H9 (cell line): ENCODE measurements around the gene POLD3. TPM values are rescaled to one million over a fixed set of nuclear protein-coding genes. Genes with fewer than 3 reads are reported as not detected.

Experiments
- DNase-seq: peaks from one replicate; pipeline ENCODE4 v3.0.0-alpha.2; 2017
- H2AFZ ChIP-seq: one replicate; pipeline ENCODE4 v1.6.1; 2013; ENCODE audit warnings: mild to moderate bottlenecking, low read length, control low read depth, moderate library complexity
- H2AK5ac ChIP-seq: 2 replicates; pipeline ENCODE4 v1.6.1; 2013; ENCODE audit warnings: low read length, control low read depth, mixed read lengths; ENCODE audit not compliant: insufficient read length
- H2BK120ac ChIP-seq: one replicate; pipeline ENCODE4 v1.6.1; 2013; ENCODE audit warnings: low read depth, mild to moderate bottlenecking, low read length, control low read depth, inconsistent platforms; ENCODE audit not compliant: poor library complexity, severe bottlenecking
- H2BK12ac ChIP-seq: 2 replicates; pipeline ENCODE4 v1.6.1; 2013; ENCODE audit warnings: low read length, control low read depth, mixed read lengths, low read depth; ENCODE audit not compliant: insufficient read length
- H2BK15ac ChIP-seq: 2 replicates; pipeline ENCODE4 v1.6.1; 2013; ENCODE audit warnings: low read depth, low read length, control low read depth
- H2BK20ac ChIP-seq: one replicate; pipeline ENCODE4 v1.6.1; 2013; ENCODE audit warnings: low read depth, mild to moderate bottlenecking, low read length, control low read depth, inconsistent platforms; ENCODE audit not compliant: poor library complexity, severe bottlenecking
- H2BK5ac ChIP-seq: 2 replicates; pipeline ENCODE4 v1.6.1; 2013; ENCODE audit warnings: low read length, control low read depth, mixed read lengths; ENCODE audit not compliant: insufficient read length
- H3K14ac ChIP-seq: 2 replicates; pipeline ENCODE4 v1.6.1; 2013; ENCODE audit warnings: low read length, control low read depth; ENCODE audit not compliant: insufficient read depth
- H3K18ac ChIP-seq: 2 replicates; pipeline ENCODE4 v1.6.1; 2013; ENCODE audit warnings: low read depth, mild to moderate bottlenecking, mixed read lengths, low read length, control low read depth; ENCODE audit not compliant: insufficient read length
- H3K23ac ChIP-seq: 2 replicates; pipeline ENCODE4 v1.6.1; 2013; ENCODE audit warnings: low read length, control low read depth, mixed read lengths, low read depth; ENCODE audit not compliant: insufficient read length
- H3K23me2 ChIP-seq: 2 replicates; pipeline ENCODE4 v1.6.1; 2013; ENCODE audit warnings: low read depth, mild to moderate bottlenecking, mixed read lengths, low read length, control low read depth; ENCODE audit not compliant: insufficient read length, poor library complexity, severe bottlenecking
- H3K27ac ChIP-seq: 2 replicates; pipeline ENCODE4 v1.5.1; 2013; ENCODE audit warnings: low read length, control low read depth, mixed read lengths, low read depth; ENCODE audit not compliant: insufficient read length
- H3K27me3 ChIP-seq: 2 replicates; pipeline ENCODE4 v1.6.1; 2013; ENCODE audit warnings: low read length, control low read depth, inconsistent platforms; ENCODE audit not compliant: insufficient read depth
- H3K4ac ChIP-seq: 2 replicates; pipeline ENCODE4 v1.6.1; 2013; ENCODE audit warnings: low read depth, mild to moderate bottlenecking, control low read depth, inconsistent platforms, low read length, moderate library complexity
- H3K4me1 ChIP-seq: 2 replicates; pipeline ENCODE4 v1.6.1; 2013; ENCODE audit warnings: low read length, control low read depth, inconsistent platforms; ENCODE audit not compliant: insufficient read depth
- H3K4me2 ChIP-seq: 2 replicates; pipeline ENCODE4 v1.6.1; 2013; ENCODE audit warnings: low read length, control low read depth, mixed read lengths; ENCODE audit not compliant: insufficient read length, insufficient read depth
- H3K56ac ChIP-seq: 2 replicates; pipeline ENCODE4 v1.6.1; 2013; ENCODE audit warnings: low read depth, mild to moderate bottlenecking, mixed read lengths, low read length, control low read depth; ENCODE audit not compliant: insufficient read length
- H3K79me1 ChIP-seq: 2 replicates; pipeline ENCODE4 v1.6.1; 2013; ENCODE audit warnings: low read depth, mild to moderate bottlenecking, moderate library complexity, low read length, control low read depth, inconsistent platforms; ENCODE audit not compliant: insufficient read depth, poor library complexity, severe bottlenecking
- H3K79me2 ChIP-seq: 2 replicates; pipeline ENCODE4 v1.6.1; 2013; ENCODE audit warnings: low read length, control low read depth, inconsistent platforms; ENCODE audit not compliant: insufficient read depth
- H3K9ac ChIP-seq: 2 replicates; pipeline ENCODE4 v1.6.1; 2013; ENCODE audit warnings: low read length, control low read depth, mixed read lengths; ENCODE audit not compliant: insufficient read length; ENCODE audit errors: extremely low read depth
- H3K9me3 ChIP-seq: one replicate; pipeline ENCODE4 v1.6.1; 2013; ENCODE audit warnings: low read depth, low read length, inconsistent platforms; ENCODE audit not compliant: control insufficient read depth
- H3T11ph ChIP-seq: one replicate; pipeline ENCODE4 v1.6.1; 2013; ENCODE audit warnings: mild to moderate bottlenecking, low read length, control low read depth, inconsistent platforms
- H4K20me1 ChIP-seq: one replicate; pipeline ENCODE4 v1.6.1; 2013; ENCODE audit not compliant: control insufficient read depth, insufficient read length, insufficient read depth
- H4K5ac ChIP-seq: 2 replicates; pipeline ENCODE4 v1.6.1; 2013; ENCODE audit warnings: low read depth, mild to moderate bottlenecking, mixed read lengths, low read length, control low read depth; ENCODE audit not compliant: insufficient read length
- H4K8ac ChIP-seq: replicated peaks from 2 replicates; pipeline ENCODE4 v1.6.1; 2013; ENCODE audit warnings: low read length, control low read depth, mixed read lengths, low read depth; ENCODE audit not compliant: insufficient read length
- H4K91ac ChIP-seq: 2 replicates; pipeline ENCODE4 v1.6.1; 2013; ENCODE audit warnings: low read depth, mild to moderate bottlenecking, moderate library complexity, mixed read lengths, low read length, control low read depth; ENCODE audit not compliant: insufficient read length
- H3K27ac Mint-ChIP-seq, 3 experiments: 2 replicates in 2 of 3; 3 replicates in 1 of 3; pipeline ENCODE4 v1.8.0; 2020 to 2021; ENCODE audit warnings: mixed read lengths in 3 of 3, mild to moderate bottlenecking in 1 of 3, moderate library complexity in 1 of 3
- H3K27me3 Mint-ChIP-seq: 2 replicates; pipeline ENCODE4 v1.8.0; 2021; ENCODE audit warnings: low read depth, mild to moderate bottlenecking, moderate library complexity, mixed read lengths
- H3K36me3 Mint-ChIP-seq, 3 experiments: 2 replicates in 2 of 3; 3 replicates in 1 of 3; pipeline ENCODE4 v1.8.0; 2020 to 2021; ENCODE audit warnings: low read depth in 3 of 3, mixed read lengths in 3 of 3; ENCODE audit not compliant: insufficient read depth in 1 of 3
- H3K4me1 Mint-ChIP-seq, 2 experiments: 2 replicates each; pipeline ENCODE4 v1.8.0; 2020; ENCODE audit warnings: mixed read lengths in 2 of 2
- H3K4me3 Mint-ChIP-seq, 2 experiments: 2 replicates in 1 of 2; 3 replicates in 1 of 2; pipeline ENCODE4 v1.8.0; 2020 to 2021; ENCODE audit warnings: mild to moderate bottlenecking in 2 of 2, mixed read lengths in 2 of 2, moderate library complexity in 1 of 2
- H3K9me3 Mint-ChIP-seq, 2 experiments: 2 replicates in 1 of 2; 3 replicates in 1 of 2; pipeline ENCODE4 v1.8.0; 2020; ENCODE audit warnings: mild to moderate bottlenecking in 2 of 2, mixed read lengths in 2 of 2, moderate library complexity in 1 of 2
- CTCF ChIP-seq: fragments of 200-600 bp; sonication (generic); conservative IDR thresholded peaks from 3 replicates; pipeline ENCODE4 v1.8.0; 2021; ENCODE audit warnings: antibody characterized with exemption, mild to moderate bottlenecking
- total RNA-seq: library from RNA; stranded (reverse); gene quantifications from 2 replicates; pipeline ENCODE4 v1.2.1, GENCODE V29; 2021

Gene POLD3
- total RNA-seq, 1 experiment from 2014 or later, result 34.1 TPM

- Histone ChIP-seq H3K27me3 (no peaks in the 10 kb centered on the region), H3K4me2 (no peak overlapping the region), H4K20me1 (no peaks in the 10 kb centered on the region), H2BK12ac (no peak overlapping the region), H2AFZ (no peak overlapping the region), H3K27ac (no peak overlapping the region), H2BK20ac (no peak overlapping the region), H3K79me2 (no peaks in the 10 kb centered on the region), H2BK5ac (no peak overlapping the region), H3K9me3 (no peaks in the 10 kb centered on the region), H3T11ph (no peak overlapping the region), H3K79me1 (no peaks in the 10 kb centered on the region), H3K23ac (no peak overlapping the region), H4K8ac (no peak overlapping the region), H2BK120ac (no peak overlapping the region), H3K14ac (no peak overlapping the region), H3K4me1 (no peaks in the 10 kb centered on the region), H2AK5ac (no peak overlapping the region), H2BK15ac (no peak overlapping the region), H3K23me2 (no peaks in the 10 kb centered on the region), H4K91ac (no peak overlapping the region), H3K4ac (no peak overlapping the region), H3K18ac (no peak overlapping the region), H3K56ac (no peak overlapping the region), H3K9ac (no peak overlapping the region), H4K5ac (no peak overlapping the region)
- DNase-seq, result no peak
- H3K27ac Mint-ChIP-seq, result peak overlapping the region in 1 of 3 experiments; percentile 21; a peak in 1 of 7 replicates
- no peak overlapping the region for H3K4me3 Mint-ChIP-seq
- H3K27me3 Mint-ChIP-seq, result no peaks in the 10 kb centered on the region
- H3K4me1 Mint-ChIP-seq, result peaks cover 8% of the 10 kb centered on the region in 2 experiments
- TF ChIP-seq CTCF, result no peak
- H3K9me3 Mint-ChIP-seq, result no peaks in the 10 kb centered on the region
- H3K36me3 Mint-ChIP-seq, result peaks cover 0 to 10% (median 8%) of the 10 kb centered on the region in 3 experiments; a peak in 6 of 7 replicates
These were observed 55.0 kb downstream of the POLD3 start for GRCh38 chr11:74647404-74647803.
